ENCODE results near the gene TMTC1. TPM values are rescaled to one million over a fixed set of nuclear protein-coding genes. Genes with fewer than 3 reads are reported as not detected.
"Not testable (repeated sequence)": the region's sequence is repeated elsewhere in the genome, so short reads cannot be mapped to it uniquely, and the experiment has no call there.

Gene TMTC1
- total RNA-seq, 1 experiment from 2014 or later: 0.38 TPM

DNA sequence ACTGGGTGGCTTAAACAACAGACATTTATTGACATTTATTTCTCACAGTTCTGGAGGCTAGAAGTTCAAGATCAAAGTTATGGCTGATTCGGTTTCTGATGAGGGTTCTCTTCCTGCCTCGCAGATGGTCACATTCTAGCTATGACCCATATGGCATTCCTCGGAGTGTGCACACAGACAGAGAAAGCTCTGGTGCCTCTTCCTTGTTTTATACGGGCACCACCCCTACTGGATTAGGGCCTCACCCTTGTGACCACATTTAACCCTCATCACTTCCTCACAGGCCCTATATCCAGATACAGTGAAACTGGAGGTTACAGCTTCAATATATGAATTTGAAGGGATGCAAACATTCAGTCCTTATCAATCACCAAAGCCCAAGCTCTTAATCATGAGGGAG is 209.2 kb downstream of the TMTC1 start:
- no peak for DNase-seq (ENCODE audit: low spot score)

- no peak for DNase-seq (ENCODE audit: low spot score)
Observed at GRCh38 chr12:29572938-29573337, 210.8 kb downstream of the TMTC1 start.

GRCh38 chr12:29572464-29572863 is 211.3 kb downstream of the TMTC1 start:
- DNase-seq (ENCODE audit: low spot score): no peak

GRCh38 chr12:29569132-29569757 is 214.5 kb downstream of the TMTC1 start:
- no peak for DNase-seq (ENCODE audit: low spot score)

DNA sequence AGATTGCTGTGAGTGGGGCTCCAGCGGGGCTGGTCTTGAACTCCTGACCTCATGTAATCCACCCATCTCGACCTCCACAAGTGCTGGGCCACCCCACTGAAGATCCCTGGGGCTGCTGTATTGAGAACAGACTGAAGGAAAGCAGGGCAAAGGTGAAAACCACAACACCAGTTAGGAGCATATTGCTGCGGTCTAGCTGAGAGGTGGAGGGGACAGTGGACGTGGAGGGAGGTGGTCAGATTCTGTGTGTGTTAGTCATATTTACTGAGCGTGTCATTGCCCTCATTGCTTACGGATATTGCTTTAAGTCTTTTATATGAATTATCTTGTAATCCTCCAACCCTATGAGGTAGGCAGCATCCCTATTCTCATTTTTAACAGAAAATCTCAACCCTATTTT is 217.3 kb downstream of the TMTC1 start:
- no peak for DNase-seq (ENCODE audit: low spot score)

GRCh38 chr12:29565727-29566126 is 218.0 kb downstream of the TMTC1 start:
- DNase-seq (ENCODE audit: low spot score): no peak

- no peak for DNase-seq (ENCODE audit: low spot score)
Observed at GRCh38 chr12:29564925-29565324, 218.8 kb downstream of the TMTC1 start.

GRCh38 chr12:29563636-29564035 is 220.1 kb downstream of the TMTC1 start:
- DNase-seq (ENCODE audit: low spot score): no peak

GRCh38 chr12:29563071-29563470 is 220.7 kb downstream of the TMTC1 start:
- DNase-seq (ENCODE audit: low spot score): no peak

DNA sequence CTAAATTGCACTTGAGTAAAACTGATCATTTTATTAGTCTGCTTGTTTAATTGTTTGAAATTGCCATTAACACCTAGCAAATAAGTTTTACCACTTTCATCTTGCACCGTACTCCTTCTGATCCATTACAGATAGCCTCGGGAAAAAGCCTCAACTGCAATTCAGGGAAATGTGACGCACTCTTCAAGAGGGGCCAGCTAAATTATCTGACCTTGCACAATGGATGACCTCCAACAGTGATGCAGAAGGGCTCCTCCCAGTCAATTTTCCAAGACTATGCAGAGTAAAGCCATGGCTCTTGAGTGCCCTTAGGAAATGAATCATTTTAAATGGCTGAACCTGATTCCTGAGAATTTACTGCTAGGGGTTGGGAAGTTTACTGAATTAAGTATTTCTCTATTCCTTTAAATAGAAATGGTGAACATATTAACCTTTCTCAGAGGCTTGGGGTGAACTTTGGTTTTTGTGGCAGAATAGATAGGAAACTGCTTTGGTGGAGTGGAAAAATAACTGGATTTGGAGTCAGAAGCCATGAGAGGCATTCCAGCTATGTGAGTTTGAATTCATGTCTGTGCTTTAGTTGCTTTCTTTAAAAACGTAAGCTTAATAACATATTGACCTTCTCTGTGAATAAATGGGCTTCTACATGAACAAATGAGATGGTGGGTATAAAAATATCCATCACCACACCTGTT is 221.5 kb downstream of the TMTC1 start:
- DNase-seq (ENCODE audit: low spot score): no peak

DNA sequence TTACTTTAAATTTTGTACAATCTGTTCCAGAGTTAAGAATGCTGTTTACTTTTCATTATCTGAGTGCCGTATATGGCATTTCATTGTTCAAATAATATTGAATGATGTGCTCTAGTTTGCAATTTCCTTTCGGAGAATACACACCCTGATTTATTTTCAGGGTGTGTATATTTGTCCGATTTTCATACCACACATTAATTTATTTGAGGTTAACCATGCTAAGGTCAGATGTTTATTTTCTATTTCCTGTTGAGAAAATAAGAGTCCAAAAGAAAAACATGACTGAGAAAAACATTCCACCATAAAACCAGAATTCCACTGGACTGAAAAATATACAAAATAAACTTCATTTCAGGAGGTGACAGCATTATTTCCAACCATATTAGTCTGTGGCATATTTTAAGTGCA is 222.1 kb downstream of the TMTC1 start:
- no peak for DNase-seq (ENCODE audit: low spot score)

DNA sequence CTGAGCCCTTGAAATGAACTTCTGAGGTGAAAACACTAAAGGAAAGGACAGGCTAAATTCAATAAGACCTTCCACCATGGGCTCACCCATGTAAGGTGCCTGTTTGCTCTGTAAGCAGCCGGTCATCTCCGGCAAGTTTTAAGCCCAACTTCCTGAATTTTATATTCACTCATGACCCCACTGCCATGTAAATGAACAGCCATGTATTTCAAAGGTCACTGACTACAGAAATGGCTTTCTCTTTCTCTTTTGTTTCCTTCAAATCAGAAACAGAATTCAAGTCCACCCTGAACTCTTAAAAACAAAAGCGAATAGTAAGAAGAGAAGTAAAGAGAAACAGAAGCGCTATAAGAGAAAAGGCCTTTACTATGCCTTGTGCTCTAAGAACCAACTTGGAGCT is 224.5 kb downstream of the TMTC1 start:
- no peak for DNase-seq (ENCODE audit: low spot score)

GRCh38 chr12:29556363-29556762 is 227.4 kb downstream of the TMTC1 start:
- no peak for DNase-seq (ENCODE audit: low spot score)

GRCh38 chr12:29555451-29555850 is 228.3 kb downstream of the TMTC1 start:
- not testable (repeated sequence) for DNase-seq (ENCODE audit: low spot score)

GRCh38 chr12:29552994-29553748 is 230.6 kb downstream of the TMTC1 start:
- DNase-seq (ENCODE audit: low spot score): no peak

- peak; percentile 82 for DNase-seq (ENCODE audit: low spot score)
Observed at GRCh38 chr12:29552324-29552927, 231.3 kb downstream of the TMTC1 start.

DNA sequence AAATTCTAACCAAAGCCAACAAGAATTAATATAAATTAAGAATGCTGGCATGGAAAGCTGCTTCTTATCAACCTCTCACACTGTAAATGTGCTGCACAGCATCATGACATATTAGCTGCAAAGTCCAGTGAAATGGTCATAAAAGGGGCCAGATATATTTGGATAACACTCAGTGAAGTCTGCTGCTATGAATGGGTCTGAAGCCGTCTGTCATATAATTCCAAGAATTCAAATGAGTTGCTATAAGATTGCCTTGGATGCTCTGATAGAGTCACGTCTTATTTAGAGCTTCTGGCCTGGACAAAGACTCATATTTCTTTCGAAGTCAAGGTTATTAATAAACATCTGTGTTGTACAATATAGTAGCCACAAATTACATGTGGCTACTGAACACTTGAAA is 231.9 kb downstream of the TMTC1 start:
- no peak for DNase-seq (ENCODE audit: low spot score)

DNA sequence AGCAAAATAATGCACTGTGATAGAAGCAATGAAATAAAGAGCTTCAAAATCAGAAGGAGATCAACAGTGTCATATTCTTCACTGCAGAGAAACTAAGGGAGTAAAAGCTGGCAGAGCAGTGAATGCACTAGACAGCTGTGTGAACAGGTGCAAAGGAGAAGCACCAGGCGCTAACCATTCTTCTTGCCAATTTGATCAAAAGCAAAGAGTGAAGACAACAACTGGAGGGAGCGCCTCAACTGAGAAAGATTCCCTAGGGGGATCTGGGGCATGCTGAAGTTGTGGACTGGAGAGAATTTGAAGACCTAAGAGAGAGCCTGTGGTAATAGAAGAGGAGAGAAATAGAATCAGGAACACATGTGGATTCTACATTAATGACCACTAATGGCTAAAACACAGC is 235.9 kb downstream of the TMTC1 start:
- DNase-seq (ENCODE audit: low spot score): no peak

GRCh38 chr12:29547151-29547632 is 236.6 kb downstream of the TMTC1 start:
- no peak for DNase-seq (ENCODE audit: low spot score)

GRCh38 chr12:29546000-29546399 is 237.7 kb downstream of the TMTC1 start:
- DNase-seq (ENCODE audit: low spot score): no peak

- no peak for DNase-seq (ENCODE audit: low spot score)
Observed at GRCh38 chr12:29545102-29545467, 238.7 kb downstream of the TMTC1 start.

GRCh38 chr12:29544428-29545101 is 239.2 kb downstream of the TMTC1 start:
- no peak for DNase-seq (ENCODE audit: low spot score)
